ENCODE results near the gene ANKMY2.

The ANKMY2 gene

GRCh38 chr7:16564023-16564380 is 81.6 kb downstream of the ANKMY2 start:
- DNase-seq, result no peak

- no peak for DNase-seq
Measured at GRCh38 chr7:16563281-16564022, 82.1 kb downstream of the ANKMY2 start.

GRCh38 chr7:16562456-16563220 is 82.9 kb downstream of the ANKMY2 start:
- no peak for DNase-seq

- no peak for DNase-seq
Measured at GRCh38 chr7:16561943-16562342, 83.6 kb downstream of the ANKMY2 start.

GRCh38 chr7:16559497-16560179 is 85.9 kb downstream of the ANKMY2 start:
- DNase-seq, result no peak

- no peak for DNase-seq
Measured at GRCh38 chr7:16558761-16559302, 86.7 kb downstream of the ANKMY2 start.

- no peak for DNase-seq
Measured at GRCh38 chr7:16556359-16556758, 89.2 kb downstream of the ANKMY2 start.

GRCh38 chr7:16554518-16555236 is 90.9 kb downstream of the ANKMY2 start:
- DNase-seq, result no peak

- no peak for DNase-seq
Measured at GRCh38 chr7:16550671-16551070, 94.9 kb downstream of the ANKMY2 start.

Data from activated naive CD4-positive, alpha-beta T cell (primary cell).